ENCODE results near the gene F12.

GRCh38 chr5:177383181-177383580 lies 26.2 kb downstream of the F12 start:
- no peak for TF ChIP-seq CTCF (IDR thresholded peaks at IDR 0.05)
- no peak for TF ChIP-seq POLR2A (IDR thresholded peaks at IDR 0.05)
